NCI-H2227 (cell line): Measurements from ENCODE around the gene STK39.

ENCODE experiments used
- DNase-seq: peaks from one replicate; lab custom pipeline; 2025; ENCODE audit not compliant: unreplicated experiment; lab: John Stamatoyannopoulos, UW

STK39 gene

GRCh38 chr2:168185583-168186274 lies 61.7 kb downstream of the STK39 start:
- no peak for DNase-seq

GRCh38 chr2:168184681-168185513 lies 62.5 kb downstream of the STK39 start:
- no peak for DNase-seq

GRCh38 chr2:168183308-168183997 lies 63.9 kb downstream of the STK39 start:
- DNase-seq = no peak

GRCh38 chr2:168182550-168183249 lies 64.7 kb downstream of the STK39 start:
- DNase-seq = peak; percentile 80

- DNase-seq = peak; percentile 55
Observed at GRCh38 chr2:168181825-168182224, 65.6 kb downstream of the STK39 start.

GRCh38 chr2:168180914-168181313 lies 66.5 kb downstream of the STK39 start:
- DNase-seq = no peak

GRCh38 chr2:168180483-168180882 lies 66.9 kb downstream of the STK39 start:
- no peak for DNase-seq

- DNase-seq = no peak
Observed at GRCh38 chr2:168179592-168179991, 67.8 kb downstream of the STK39 start.

GRCh38 chr2:168178520-168179324 lies 68.7 kb downstream of the STK39 start:
- DNase-seq = no peak

GRCh38 chr2:168176402-168176801 lies 71.0 kb downstream of the STK39 start:
- DNase-seq = no peak

- DNase-seq = no peak
Observed at GRCh38 chr2:168175469-168175868, 71.9 kb downstream of the STK39 start.

GRCh38 chr2:168174756-168175155 lies 72.6 kb downstream of the STK39 start:
- no peak for DNase-seq

GRCh38 chr2:168172071-168172470 lies 75.3 kb downstream of the STK39 start:
- DNase-seq = no peak

GRCh38 chr2:168171059-168171762 lies 76.2 kb downstream of the STK39 start:
- no peak for DNase-seq

- no peak for DNase-seq
Observed at GRCh38 chr2:168169097-168169745, 78.2 kb downstream of the STK39 start.

- no peak for DNase-seq
Observed at GRCh38 chr2:168167511-168168263, 79.7 kb downstream of the STK39 start.

GRCh38 chr2:168166902-168167510 lies 80.4 kb downstream of the STK39 start:
- no peak for DNase-seq
